HG02759 (cell line): Measurements from ENCODE around the gene APP.
"Not testable (repeated sequence)": the region's sequence is repeated elsewhere in the genome, so short reads cannot be mapped to it uniquely, and the experiment has no call there.

Source experiments
- ATAC-seq: cut with Tn5 transposase; IDR thresholded peaks from one replicate; pipeline ENCODE4 v1.9.1; 2021; ENCODE audit warnings: mild to moderate bottlenecking, moderate library complexity; ENCODE audit not compliant: unreplicated experiment

Gene APP

GRCh38 chr21:26106562-26106961 is 64.0 kb downstream of the APP start:
- ATAC-seq, result no peak

GRCh38 chr21:26105819-26106218 is 64.8 kb downstream of the APP start:
- ATAC-seq, result no peak

GRCh38 chr21:26100573-26100972 is 70.0 kb downstream of the APP start:
- no peak for ATAC-seq

- ATAC-seq, result no peak
Measured at GRCh38 chr21:26099610-26100219, 70.9 kb downstream of the APP start.

GRCh38 chr21:26098772-26099397 is 71.7 kb downstream of the APP start:
- no peak for ATAC-seq

- ATAC-seq, result no peak
Measured at GRCh38 chr21:26097475-26097874, 73.1 kb downstream of the APP start.

GRCh38 chr21:26096494-26097371 is 73.8 kb downstream of the APP start:
- ATAC-seq, result no peak

GRCh38 chr21:26095131-26095530 is 75.4 kb downstream of the APP start:
- no peak for ATAC-seq

GRCh38 chr21:26093122-26093521 is 77.4 kb downstream of the APP start:
- ATAC-seq, result no peak

GRCh38 chr21:26091480-26092018 is 79.0 kb downstream of the APP start:
- no peak for ATAC-seq

- ATAC-seq, result no peak
Measured at GRCh38 chr21:26089730-26090129, 80.8 kb downstream of the APP start.

- no peak for ATAC-seq
Measured at GRCh38 chr21:26087223-26087918, 83.2 kb downstream of the APP start.

GRCh38 chr21:26085882-26086281 is 84.7 kb downstream of the APP start:
- ATAC-seq, result no peak

GRCh38 chr21:26085127-26085526 is 85.4 kb downstream of the APP start:
- no peak for ATAC-seq

GRCh38 chr21:26082549-26082948 is 88.0 kb downstream of the APP start:
- no peak for ATAC-seq

- ATAC-seq, result not testable (repeated sequence)
Measured at GRCh38 chr21:26081175-26081760, 89.3 kb downstream of the APP start.

GRCh38 chr21:26080211-26080610 is 90.4 kb downstream of the APP start:
- ATAC-seq, result no peak

GRCh38 chr21:26079366-26079765 is 91.2 kb downstream of the APP start:
- no peak for ATAC-seq

- ATAC-seq, result no peak
Measured at GRCh38 chr21:26077521-26077920, 93.0 kb downstream of the APP start.
